ENCODE measurements around the gene ZBTB40.

ZBTB40 gene

DNA sequence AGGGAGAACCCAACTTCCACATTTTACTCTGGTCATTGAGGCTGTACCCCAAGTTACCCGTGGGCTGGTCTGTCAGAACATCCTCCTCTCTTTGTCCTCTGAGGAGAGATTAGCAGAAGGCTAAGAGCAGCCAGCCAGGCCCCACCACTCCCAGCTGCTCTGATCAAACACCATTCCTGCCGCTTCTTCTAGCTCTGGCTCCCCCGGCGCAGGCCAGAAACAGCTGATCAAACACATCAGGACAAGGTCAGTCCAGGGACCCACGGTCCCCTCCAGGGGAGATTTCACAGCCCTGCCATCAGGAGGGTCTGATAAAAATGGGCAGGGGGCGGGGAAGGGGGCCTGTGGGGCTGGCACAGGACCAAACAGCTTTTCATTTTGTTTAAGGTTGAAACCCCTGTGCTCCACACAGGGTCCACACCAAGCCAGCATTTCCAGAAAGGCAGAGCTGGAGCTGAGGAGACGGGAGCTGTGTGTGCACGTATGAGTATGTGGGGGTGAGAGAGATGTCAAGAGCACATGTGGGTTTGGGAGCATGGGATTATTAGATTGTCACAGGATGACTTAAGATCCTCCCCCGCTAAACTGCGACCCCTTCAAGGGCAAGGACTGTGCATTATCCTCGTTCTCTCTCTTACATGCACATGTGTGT is 81.7 kb downstream of the ZBTB40 start:
- no peaks in the 10 kb centered on the region for H3K9me3 ChIP-seq (ENCODE audit: control insufficient read depth, insufficient read depth, low read length)
- H3K4me1 ChIP-seq (ENCODE audit: insufficient read depth, low read length) = no peaks in the 10 kb centered on the region
- H3K9ac ChIP-seq (ENCODE audit: low read depth, low read length) = no peak overlapping the region
- H3K36me3 ChIP-seq (ENCODE audit: insufficient read depth, low read length) = no peaks in the 10 kb centered on the region

DNA sequence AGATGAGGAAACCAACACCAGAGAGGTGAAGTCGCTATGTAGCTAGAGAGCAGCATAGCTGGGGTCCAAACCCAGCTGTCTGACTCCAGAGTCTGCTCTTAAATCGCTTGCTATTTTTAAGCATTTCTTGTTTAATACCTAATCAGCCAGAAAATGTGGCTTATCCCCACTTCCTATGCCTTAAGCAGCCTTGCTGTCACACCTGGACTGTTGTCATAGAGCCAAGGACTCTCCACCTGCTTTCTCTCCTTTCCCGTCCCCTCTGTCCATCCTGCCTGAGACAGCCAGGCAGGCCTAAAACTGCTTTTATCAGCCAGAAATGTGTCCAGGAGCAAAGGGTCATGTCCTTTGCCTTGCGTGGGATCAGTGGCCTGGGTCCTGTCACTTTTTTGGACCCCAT is 83.3 kb downstream of the ZBTB40 start:
- Histone ChIP-seq H3K4me1 (ENCODE audit: insufficient read depth, low read length) (no peaks in the 10 kb centered on the region), H3K36me3 (ENCODE audit: insufficient read depth, low read length) (no peaks in the 10 kb centered on the region), H3K9me3 (ENCODE audit: control insufficient read depth, insufficient read depth, low read length) (no peaks in the 10 kb centered on the region), H3K9ac (ENCODE audit: low read depth, low read length) (no peak overlapping the region)

DNA sequence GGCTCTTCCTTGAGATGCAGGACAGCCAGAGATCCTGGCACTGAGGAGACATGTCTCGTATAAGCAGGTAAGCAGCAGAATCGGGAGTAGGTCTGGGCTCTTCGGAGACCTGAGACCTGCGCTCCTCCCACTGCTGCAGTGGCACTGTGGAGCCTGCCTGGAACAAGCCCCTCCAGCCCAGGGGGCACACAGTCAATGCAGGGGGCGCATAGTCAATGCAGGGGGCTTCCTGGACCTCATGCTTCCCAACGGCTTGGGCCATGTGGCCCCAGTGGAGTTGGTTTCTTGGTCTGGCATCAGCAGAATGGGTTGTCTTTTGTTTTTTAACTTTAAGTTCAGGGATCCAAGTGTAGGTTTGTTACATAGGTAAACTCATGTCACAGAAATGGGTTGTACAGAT is 83.7 kb downstream of the ZBTB40 start:
- H3K9me3 ChIP-seq (ENCODE audit: control insufficient read depth, insufficient read depth, low read length) = no peaks in the 10 kb centered on the region
- no peak overlapping the region for H3K9ac ChIP-seq (ENCODE audit: low read depth, low read length)
- no peaks in the 10 kb centered on the region for H3K4me1 ChIP-seq (ENCODE audit: insufficient read depth, low read length)
- H3K36me3 ChIP-seq (ENCODE audit: insufficient read depth, low read length) = no peaks in the 10 kb centered on the region

DNA sequence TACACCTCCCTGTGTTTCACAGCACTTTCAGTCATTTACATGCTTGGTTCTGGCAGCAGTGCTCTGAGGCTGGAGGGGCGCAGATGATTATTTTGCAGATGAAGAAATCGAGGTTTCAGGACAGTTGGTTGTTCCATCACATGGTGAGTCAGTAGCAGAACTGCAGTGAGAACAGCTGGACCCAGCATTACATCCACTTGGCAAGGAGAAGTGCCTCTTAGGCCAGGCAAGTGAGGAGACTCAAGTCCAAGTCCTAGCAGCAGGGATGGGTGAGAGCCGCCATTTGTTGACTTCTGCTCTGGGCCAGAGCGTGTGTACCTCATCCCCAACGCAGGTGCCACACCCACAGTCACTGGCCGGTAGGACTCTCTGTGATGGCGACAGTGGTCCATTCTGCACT is 84.9 kb downstream of the ZBTB40 start:
- no peak overlapping the region for H3K9ac ChIP-seq (ENCODE audit: low read depth, low read length)
- H3K36me3 ChIP-seq (ENCODE audit: insufficient read depth, low read length) = no peaks in the 10 kb centered on the region

DNA sequence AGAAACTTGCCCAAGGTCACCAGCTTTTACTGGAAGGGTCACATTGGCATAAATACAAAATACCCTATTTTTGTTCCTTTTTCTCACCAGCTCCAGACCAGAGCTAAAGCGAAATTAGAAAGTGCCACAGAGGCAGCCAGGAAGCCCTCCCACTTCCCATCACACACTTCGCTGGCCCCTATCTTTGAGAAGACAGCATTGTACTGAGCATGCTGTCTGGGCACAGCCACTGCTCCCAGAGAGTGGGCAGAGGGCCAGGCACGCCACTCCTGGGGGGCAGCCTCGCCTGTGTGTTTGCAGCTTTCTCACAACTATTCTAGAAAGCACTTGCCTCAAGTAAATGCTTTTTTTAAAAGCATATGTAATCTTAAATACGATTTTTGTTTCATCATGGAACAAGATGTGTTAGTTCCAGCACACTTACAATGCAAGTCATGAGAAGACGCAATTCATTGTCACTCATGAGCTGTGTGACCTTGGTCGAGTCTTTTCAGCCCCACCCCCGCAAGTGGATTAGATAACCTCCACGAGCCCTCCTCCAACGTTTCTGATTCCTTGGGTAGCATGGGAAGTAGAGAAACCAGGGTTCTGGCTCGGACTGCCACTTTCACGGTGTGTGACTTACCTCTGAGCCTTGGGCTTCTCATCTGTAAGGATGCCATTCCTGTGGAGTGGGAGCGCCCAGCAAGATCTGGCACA is 85.9 kb downstream of the ZBTB40 start:
- Histone ChIP-seq H3K4me1 (ENCODE audit: insufficient read depth, low read length) (no peaks in the 10 kb centered on the region), H3K9ac (ENCODE audit: low read depth, low read length) (no peak overlapping the region), H3K9me3 (ENCODE audit: control insufficient read depth, insufficient read depth, low read length) (no peaks in the 10 kb centered on the region), H3K36me3 (ENCODE audit: insufficient read depth, low read length) (no peaks in the 10 kb centered on the region)

More for the DNA sequence above, 84.9 kb downstream of the ZBTB40 start:
- H3K9me3 ChIP-seq (ENCODE audit: control insufficient read depth, insufficient read depth, low read length) = no peaks in the 10 kb centered on the region
- no peaks in the 10 kb centered on the region for H3K4me1 ChIP-seq (ENCODE audit: insufficient read depth, low read length)

DNA sequence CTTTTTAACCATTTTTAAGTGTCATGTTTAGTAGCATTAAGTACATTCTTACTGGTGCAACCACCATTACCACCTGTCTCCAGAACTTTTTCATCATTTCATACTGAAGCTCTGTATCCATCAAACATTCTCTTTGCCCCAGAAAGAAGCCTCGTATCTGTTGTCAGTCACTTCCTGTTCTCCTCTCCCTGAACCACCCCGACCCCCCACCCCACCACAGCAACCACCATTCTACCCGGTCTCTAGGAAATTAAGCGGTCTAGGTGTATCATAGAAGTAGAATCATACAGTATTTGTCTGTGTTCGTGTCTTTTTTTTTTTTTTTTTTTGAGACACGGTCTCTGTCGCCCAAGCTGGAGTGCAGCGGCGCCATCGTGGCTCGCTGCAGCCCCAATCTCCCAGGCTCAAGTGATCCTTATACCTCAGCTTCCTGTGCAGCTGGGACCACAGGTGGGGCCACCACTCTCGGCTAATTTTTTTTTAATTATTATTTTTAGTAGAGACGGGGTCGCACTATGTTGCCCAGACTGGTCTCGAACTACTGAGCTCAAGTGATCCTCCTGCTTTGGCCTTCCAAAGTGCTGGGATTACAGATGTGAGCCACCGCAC is 88.0 kb downstream of the ZBTB40 start:
- H3K36me3 ChIP-seq (ENCODE audit: insufficient read depth, low read length) = no peaks in the 10 kb centered on the region
- no peaks in the 10 kb centered on the region for H3K9me3 ChIP-seq (ENCODE audit: control insufficient read depth, insufficient read depth, low read length)
- H3K4me1 ChIP-seq (ENCODE audit: insufficient read depth, low read length) = no peaks in the 10 kb centered on the region
- H3K9ac ChIP-seq (ENCODE audit: low read depth, low read length) = no peak overlapping the region

DNA sequence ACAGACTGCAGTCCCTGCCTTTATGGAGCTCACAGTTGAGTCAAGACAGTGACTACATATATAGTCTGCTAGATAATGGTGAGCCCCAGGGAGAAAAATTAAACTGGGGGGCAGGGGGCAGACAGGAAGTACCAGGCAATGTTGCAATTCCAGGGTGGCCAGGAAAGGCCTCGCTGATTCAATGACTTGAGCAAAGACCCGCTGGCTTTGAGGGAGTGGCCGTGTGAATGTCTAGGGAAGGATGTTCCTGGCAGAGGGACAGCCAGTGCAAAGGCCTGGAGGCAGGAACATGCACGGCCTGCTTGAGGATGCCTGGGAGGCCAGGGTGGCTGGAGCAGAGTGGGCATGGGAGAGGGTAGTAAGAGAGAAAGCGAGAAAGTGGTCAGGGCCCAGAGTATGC is 88.7 kb downstream of the ZBTB40 start:
- Histone ChIP-seq H3K9me3 (ENCODE audit: control insufficient read depth, insufficient read depth, low read length) (no peaks in the 10 kb centered on the region), H3K4me1 (ENCODE audit: insufficient read depth, low read length) (no peaks in the 10 kb centered on the region), H3K36me3 (ENCODE audit: insufficient read depth, low read length) (no peaks in the 10 kb centered on the region), H3K9ac (ENCODE audit: low read depth, low read length) (no peak overlapping the region)

DNA sequence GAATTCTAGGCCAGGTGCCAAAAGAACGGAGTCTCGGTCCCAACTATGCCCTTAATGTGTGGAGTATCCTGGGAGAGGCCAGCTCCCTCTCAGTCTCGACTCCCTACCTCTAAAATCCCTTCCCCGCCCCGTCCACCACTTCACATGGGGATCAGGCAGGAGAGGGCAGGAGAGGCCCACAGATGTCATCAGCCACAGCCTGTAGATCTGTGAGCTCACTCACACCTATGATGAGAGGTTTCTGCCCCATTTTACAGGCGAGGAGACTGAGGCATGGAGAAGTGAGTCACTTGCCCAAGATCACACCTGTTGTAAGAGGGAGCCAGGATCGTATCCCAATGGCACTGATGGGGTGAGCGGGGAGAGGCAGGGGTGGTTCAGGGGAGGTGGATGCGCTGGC is 91.2 kb downstream of the ZBTB40 start:
- Histone ChIP-seq H3K9me3 (ENCODE audit: control insufficient read depth, insufficient read depth, low read length) (no peaks in the 10 kb centered on the region), H3K36me3 (ENCODE audit: insufficient read depth, low read length) (no peaks in the 10 kb centered on the region), H3K4me1 (ENCODE audit: insufficient read depth, low read length) (no peaks in the 10 kb centered on the region), H3K9ac (ENCODE audit: low read depth, low read length) (no peak overlapping the region)

DNA sequence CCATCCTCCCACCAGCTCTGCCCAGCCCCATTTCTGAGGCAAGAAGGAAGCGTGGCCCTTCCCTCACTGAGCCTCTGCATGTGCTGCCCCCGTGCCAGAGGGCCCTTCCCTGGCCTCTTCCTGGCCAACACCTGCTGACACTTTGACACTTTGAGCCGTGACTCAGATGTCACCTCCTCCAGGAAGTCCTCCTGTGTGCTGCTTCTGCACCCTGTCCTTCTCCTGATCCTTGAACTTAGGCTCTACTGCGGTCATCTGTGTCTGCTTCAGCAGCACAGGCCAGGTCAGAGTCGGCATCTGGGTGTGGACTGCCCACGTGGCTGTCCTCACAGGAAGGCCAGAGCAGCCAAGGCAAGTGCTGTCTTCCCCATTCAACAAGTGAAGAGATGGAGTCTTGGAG is 92.0 kb downstream of the ZBTB40 start:
- Histone ChIP-seq H3K4me1 (ENCODE audit: insufficient read depth, low read length) (no peaks in the 10 kb centered on the region), H3K9me3 (ENCODE audit: control insufficient read depth, insufficient read depth, low read length) (no peaks in the 10 kb centered on the region), H3K9ac (ENCODE audit: low read depth, low read length) (no peak overlapping the region), H3K36me3 (ENCODE audit: insufficient read depth, low read length) (no peaks in the 10 kb centered on the region)

DNA sequence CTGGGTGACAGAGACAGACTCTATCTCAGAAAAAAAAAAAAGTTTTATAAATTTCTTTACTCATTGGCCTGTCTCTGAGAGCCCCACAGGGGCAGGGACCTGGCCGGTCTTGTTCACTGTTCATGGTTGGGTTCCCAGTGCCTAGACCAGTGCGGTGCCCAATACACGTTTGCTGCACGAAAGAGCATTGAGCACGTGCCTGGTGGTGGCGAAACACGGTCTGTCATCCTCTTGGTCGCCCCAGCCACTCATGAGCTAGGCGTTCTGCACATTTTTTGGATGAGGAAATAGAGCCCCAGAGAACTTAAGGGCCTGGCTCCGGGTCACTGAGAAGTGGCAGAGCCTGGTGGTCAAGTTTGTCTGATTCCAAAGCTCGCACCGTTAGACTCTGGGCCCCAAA is 93.0 kb downstream of the ZBTB40 start:
- H3K9me3 ChIP-seq (ENCODE audit: control insufficient read depth, insufficient read depth, low read length) = no peaks in the 10 kb centered on the region
- no peaks in the 10 kb centered on the region for H3K4me1 ChIP-seq (ENCODE audit: insufficient read depth, low read length)
- no peak overlapping the region for H3K9ac ChIP-seq (ENCODE audit: low read depth, low read length)
- H3K36me3 ChIP-seq (ENCODE audit: insufficient read depth, low read length) = no peaks in the 10 kb centered on the region

DNA sequence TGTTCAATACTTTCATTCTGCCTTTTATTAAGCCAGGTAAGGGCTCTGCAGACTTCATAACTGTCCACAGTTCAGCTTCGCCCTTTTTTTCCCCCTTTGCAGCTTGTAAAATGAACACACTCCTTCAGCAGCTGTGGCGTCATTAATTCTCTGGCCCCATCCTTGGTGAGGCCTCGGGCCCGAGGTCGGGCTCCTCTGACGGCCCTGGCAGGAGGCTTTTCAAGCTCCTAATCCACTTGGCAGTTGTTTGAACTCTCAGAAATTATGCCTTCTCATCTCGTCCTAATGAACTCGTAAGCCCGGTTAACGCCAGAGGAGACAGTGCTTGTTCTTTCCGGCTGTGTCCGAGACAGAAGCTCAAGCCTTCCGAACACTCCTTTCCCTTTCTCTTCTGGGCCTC is 93.5 kb downstream of the ZBTB40 start:
- Histone ChIP-seq H3K4me1 (ENCODE audit: insufficient read depth, low read length) (no peaks in the 10 kb centered on the region), H3K9me3 (ENCODE audit: control insufficient read depth, insufficient read depth, low read length) (no peaks in the 10 kb centered on the region), H3K36me3 (ENCODE audit: insufficient read depth, low read length) (no peaks in the 10 kb centered on the region), H3K9ac (ENCODE audit: low read depth, low read length) (no peak overlapping the region)

DNA sequence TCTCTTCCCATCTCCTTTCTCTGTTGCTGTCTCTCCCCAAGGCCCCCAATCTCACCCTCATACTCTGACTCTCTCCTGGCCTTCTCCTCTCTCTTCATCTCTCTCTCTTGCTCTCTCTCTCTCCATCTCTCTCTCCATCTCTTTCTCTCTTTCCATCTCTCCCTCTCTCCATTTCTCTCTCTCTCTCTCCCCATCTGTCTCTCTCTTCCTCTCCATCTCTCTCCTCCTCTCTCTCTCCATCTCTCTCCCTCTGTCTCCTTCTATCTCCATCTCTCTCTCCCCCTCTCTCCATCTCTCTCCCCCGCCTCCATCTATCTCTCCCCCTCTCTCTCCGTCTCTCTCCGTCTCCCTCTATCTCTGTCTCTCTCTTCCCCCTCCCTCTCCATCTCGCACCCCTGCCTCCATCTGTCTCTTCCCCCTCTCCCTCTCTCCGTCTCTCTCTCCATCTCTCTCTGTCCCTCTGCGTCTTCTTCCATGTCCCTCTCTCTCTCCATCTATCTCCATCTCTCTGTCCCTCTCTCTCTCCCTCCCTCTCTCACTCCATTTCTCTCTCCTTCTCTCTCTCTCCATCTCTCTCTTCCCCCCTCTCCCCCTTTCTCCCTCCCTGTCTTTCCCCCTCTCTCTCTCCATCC is 95.7 kb downstream of the ZBTB40 start:
- H3K9ac ChIP-seq (ENCODE audit: low read depth, low read length) = no peak overlapping the region
- H3K4me1 ChIP-seq (ENCODE audit: insufficient read depth, low read length) = no peaks in the 10 kb centered on the region

DNA sequence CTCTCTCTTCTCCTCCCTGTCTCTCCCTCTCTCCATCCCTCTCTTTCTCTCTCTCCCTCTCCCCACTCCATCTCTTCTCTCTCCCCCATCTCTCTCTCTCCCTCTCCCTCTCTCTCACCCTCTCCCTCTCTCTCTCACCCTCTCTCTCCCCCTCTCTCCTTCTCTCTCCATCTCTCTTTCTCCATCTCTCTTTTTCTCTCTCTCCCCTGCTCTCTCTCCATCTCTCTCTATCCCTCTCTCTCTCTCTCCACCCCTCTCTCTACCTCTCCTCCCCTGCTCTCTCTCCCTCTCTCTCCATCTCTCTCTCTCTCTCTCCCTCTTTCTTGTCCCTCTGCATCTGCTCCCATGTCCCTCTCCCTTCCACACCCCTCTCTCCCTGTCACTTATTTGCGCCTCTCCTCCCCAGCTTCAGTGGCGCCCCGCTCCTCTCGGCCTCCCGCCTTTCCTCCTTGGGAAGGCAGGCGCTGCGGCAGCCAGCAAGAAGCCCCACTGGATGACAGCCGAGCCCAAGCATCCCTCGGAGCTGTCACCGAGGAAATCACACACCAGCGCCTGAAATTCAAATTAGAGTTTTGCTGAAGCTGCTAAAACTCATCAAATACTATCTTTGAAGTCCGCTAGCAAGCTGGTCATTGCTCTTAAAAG is 96.3 kb downstream of the ZBTB40 start:
- no peaks in the 10 kb centered on the region for H3K9me3 ChIP-seq (ENCODE audit: control insufficient read depth, insufficient read depth, low read length)
- H3K36me3 ChIP-seq (ENCODE audit: insufficient read depth, low read length) = no peaks in the 10 kb centered on the region
- H3K9ac ChIP-seq (ENCODE audit: low read depth, low read length) = no peak overlapping the region
- H3K4me1 ChIP-seq (ENCODE audit: insufficient read depth, low read length) = no peaks in the 10 kb centered on the region

More for the DNA sequence above, 95.7 kb downstream of the ZBTB40 start:
- H3K9me3 ChIP-seq (ENCODE audit: control insufficient read depth, insufficient read depth, low read length) = no peaks in the 10 kb centered on the region
- no peaks in the 10 kb centered on the region for H3K36me3 ChIP-seq (ENCODE audit: insufficient read depth, low read length)

DNA sequence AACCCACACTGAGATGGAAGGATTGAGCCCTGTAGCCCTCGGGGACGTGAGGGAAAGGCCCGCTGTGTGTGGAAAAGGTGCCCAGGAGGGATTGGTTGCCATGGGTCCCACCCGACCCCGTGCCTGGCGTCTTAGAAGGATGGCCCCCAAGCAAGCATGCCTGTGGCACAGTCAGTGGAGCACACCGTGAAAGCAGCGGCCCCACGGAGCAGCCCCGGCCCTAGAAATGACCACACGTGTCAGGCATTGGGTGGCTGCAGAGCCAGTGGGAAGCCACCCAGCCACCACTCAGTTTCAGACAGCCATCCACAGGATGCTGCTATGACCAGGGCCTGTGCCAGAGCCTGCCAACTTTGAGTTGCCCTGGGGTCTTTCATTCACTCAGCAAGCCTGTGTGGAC is 98.4 kb downstream of the ZBTB40 start:
- H3K9ac ChIP-seq (ENCODE audit: low read depth, low read length) = no peak overlapping the region
- no peaks in the 10 kb centered on the region for H3K9me3 ChIP-seq (ENCODE audit: control insufficient read depth, insufficient read depth, low read length)
- no peaks in the 10 kb centered on the region for H3K36me3 ChIP-seq (ENCODE audit: insufficient read depth, low read length)
- H3K4me1 ChIP-seq (ENCODE audit: insufficient read depth, low read length) = peaks cover 8% of the 10 kb centered on the region
